Esophagus squamous epithelium (tissue), 4 donors: ENCODE measurements around the gene TSPAN8.

Experiments used
- CTCF ChIP-seq, 6 experiments: fragments of 450-650 bp in 4 of 6; fragments of 200-600 bp in 2 of 6; sonication (generic) in 2 of 6; IDR thresholded peaks; one replicate each; pipeline ENCODE4 v1.5.1; 2016 to 2019; ENCODE audit warnings: antibody characterized with exemption in 6 of 6, mild to moderate bottlenecking in 4 of 6, moderate library complexity in 4 of 6
- POLR2A ChIP-seq, 4 donors: fragments of 450-650 bp; IDR thresholded peaks; one replicate each; pipeline ENCODE4 v1.6.1; 2017; ENCODE audit warnings: antibody characterized with exemption in 4 of 4, mild to moderate bottlenecking in 4 of 4, moderate library complexity in 3 of 4

DNA sequence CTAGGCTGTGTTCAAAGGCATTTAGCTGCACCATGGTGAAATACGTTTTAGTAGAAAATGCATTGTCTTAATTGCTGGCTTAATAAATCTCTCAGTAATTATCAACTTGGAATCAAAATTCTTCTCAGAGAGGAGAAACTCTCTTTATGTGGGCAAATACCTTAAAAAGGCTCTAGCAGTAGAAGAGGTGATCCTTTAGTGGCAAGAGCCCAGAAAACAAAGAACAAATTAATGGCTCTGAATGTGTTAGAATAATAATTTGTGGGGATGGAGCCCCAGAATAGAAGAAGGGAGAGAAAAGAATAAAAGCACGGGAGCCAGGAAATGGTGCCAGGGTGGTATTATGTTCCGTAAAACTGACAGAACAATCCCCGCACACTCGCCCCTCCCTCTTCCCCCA is 14.8 kb downstream of the TSPAN8 start:
- TF ChIP-seq POLR2A (IDR thresholded peaks at IDR 0.05) = no peak
- no peak for TF ChIP-seq CTCF (IDR thresholded peaks at IDR 0.05)
